ENCODE measurements around the gene CDKN2AIPNL. TPM values are rescaled to one million over a fixed set of nuclear protein-coding genes. Genes with fewer than 3 reads are reported as not detected.

CDKN2AIPNL gene
- total and polyA plus RNA-seq, 2 of the 4 experiments (the other 2 are of a cell fraction) = 14.0 to 18.1 TPM

DNA sequence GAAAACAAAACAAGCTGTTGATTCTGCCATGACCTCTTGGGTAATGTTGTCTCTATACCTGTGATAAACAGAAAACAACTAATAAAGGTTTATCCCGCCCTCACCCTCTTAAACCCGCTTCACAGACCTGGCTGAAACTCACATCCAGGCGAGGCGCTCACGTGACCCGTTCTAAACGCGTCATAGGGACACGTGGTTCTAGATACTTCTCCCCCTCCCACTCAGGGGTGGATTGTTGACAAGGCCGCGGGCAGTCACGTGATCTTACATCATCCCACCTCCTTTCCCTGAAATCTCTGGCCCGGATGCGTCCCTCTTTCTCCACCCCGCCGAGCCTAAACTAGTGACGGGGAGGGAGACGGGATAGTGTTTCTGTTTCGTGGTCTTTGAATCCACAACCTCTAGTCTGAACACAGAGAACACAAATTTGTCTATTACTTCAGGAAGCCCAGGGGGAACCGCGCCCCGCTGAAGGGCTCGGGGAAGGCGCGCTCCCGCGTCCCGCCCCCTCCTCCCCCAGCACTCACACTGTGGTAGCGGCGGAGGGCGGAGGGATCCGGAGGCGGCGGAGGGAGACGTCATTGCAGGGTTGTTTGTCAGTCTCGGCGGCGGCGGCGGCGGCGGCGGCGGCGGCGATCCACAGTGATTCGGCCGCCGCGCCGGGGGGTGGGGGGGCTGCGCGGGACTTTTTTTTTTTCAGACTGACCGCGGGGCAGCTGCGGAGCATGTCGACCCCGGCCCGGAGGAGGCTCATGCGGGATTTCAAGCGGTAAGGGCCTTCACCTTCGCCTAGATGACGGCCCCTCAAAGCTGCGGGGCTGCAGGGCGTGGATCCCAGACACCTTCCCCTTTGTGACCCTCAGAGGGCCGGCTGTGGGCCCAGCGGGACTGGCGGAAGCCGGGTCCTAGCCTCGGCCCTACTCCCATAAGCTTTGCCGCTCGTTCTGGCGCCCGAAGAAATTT is 40.5 kb downstream of the CDKN2AIPNL start, which contains the start of gene UBE2B (continued):
- TF ChIP-seq MXI1 (IDR thresholded peaks at IDR 0.05; ENCODE audit: borderline replicate concordance, low read depth, low read length) (0 out of 2 replicates have a peak, but pooled peaks have one; percentile 32), NFE2L2 (IDR thresholded peaks at IDR 0.05; ENCODE audit: low read depth, low read length) (no peak), POLR2A (IDR thresholded peaks at IDR 0.05; ENCODE audit: low read depth, low read length) (peak; percentile 69), FOS (IDR thresholded peaks at IDR 0.05; ENCODE audit: low read depth, low read length) (peak; percentile 98)
